Suprapubic skin (tissue), 4 donors: Measurements from ENCODE around the gene PNPLA3. TPM values are rescaled to one million over a fixed set of nuclear protein-coding genes. Genes with fewer than 3 reads are reported as not detected.

Source experiments
- DNase-seq, 2 donors: peaks; one replicate each; pipeline ENCODE4 v3.0.0-alpha.2; 2019; ENCODE audit warnings: low spot score in 2 of 2
- H3K27ac ChIP-seq: fragments of 200-600 bp; sonication (generic); one replicate; pipeline ENCODE4 v1.5.1; 2019
- H3K27me3 ChIP-seq: fragments of 200-600 bp; sonication (generic); one replicate; pipeline ENCODE4 v1.5.1; 2019
- H3K36me3 ChIP-seq: fragments of 200-600 bp; sonication (generic); one replicate; pipeline ENCODE4 v1.5.1; 2019
- H3K4me1 ChIP-seq: fragments of 200-600 bp; sonication (generic); one replicate; pipeline ENCODE4 v1.5.1; 2019
- H3K4me3 ChIP-seq: fragments of 200-600 bp; sonication (generic); one replicate; pipeline ENCODE4 v1.5.1; 2019; ENCODE audit warnings: mild to moderate bottlenecking
- H3K9me3 ChIP-seq: fragments of 200-600 bp; sonication (generic); one replicate; pipeline ENCODE4 v1.5.1; 2019
- EP300 ChIP-seq: sonication (generic); formaldehyde crosslinking; IDR thresholded peaks from one replicate; pipeline ENCODE4 v1.6.1; 2017; ENCODE audit warnings: antibody characterized with exemption
- POLR2A ChIP-seq, 2 donors: fragments of 450-650 bp; IDR thresholded peaks; one replicate each; pipeline ENCODE4 v1.6.1; 2017; ENCODE audit warnings: antibody characterized with exemption in 2 of 2, mild to moderate bottlenecking in 2 of 2, moderate library complexity in 2 of 2
- POLR2AphosphoS5 ChIP-seq, 3 donors: sonication (generic); formaldehyde crosslinking; IDR thresholded peaks; one replicate each; pipeline ENCODE4 v1.6.1; 2017; ENCODE audit warnings: antibody characterized with exemption in 3 of 3
- WGBS: methylation state at CpG from one replicate; pipeline ENCODE4 v1.1.5; 2018; 5-methylcytosine and 5-hydroxymethylcytosine counted together
- total RNA-seq, 4 donors: library from RNA; depleted of rRNA; stranded (reverse); fragments of >200 nt; gene quantifications; one replicate each; pipeline ENCODE4 v1.1.0, GENCODE V29; 2016
- TF ChIP-seq, protein P1 (sequence below), 2 donors: fragments of 200-600 bp in 1 of 2; fragments of 450-650 bp in 1 of 2; sonication (generic) in 1 of 2; IDR thresholded peaks; one replicate each; pipeline ENCODE4 v1.5.1; 2016 to 2019; ENCODE audit warnings: antibody characterized with exemption in 2 of 2, mild to moderate bottlenecking in 1 of 2, moderate library complexity in 1 of 2

Gene PNPLA3
- total RNA-seq, 4 donors from 2014 or later: 7.0 to 23.7 (median 11.6) TPM

GRCh38 chr22:43994006-43994405 is 70.4 kb downstream of the PNPLA3 start:
- H3K4me3 ChIP-seq: no peak overlapping the region
- 94% methylated on average over 9 of the region's 11 CpGs for WGBS
- DNase-seq: no peak
- H3K27ac ChIP-seq: no peak overlapping the region
- H3K4me1 ChIP-seq: peaks cover 4% of the 10 kb centered on the region
- TF ChIP-seq EP300 (no peak), POLR2AphosphoS5 (IDR thresholded peaks at IDR 0.05) (no peak), POLR2A (IDR thresholded peaks at IDR 0.05) (no peak)
- TF ChIP-seq, protein P1, sequence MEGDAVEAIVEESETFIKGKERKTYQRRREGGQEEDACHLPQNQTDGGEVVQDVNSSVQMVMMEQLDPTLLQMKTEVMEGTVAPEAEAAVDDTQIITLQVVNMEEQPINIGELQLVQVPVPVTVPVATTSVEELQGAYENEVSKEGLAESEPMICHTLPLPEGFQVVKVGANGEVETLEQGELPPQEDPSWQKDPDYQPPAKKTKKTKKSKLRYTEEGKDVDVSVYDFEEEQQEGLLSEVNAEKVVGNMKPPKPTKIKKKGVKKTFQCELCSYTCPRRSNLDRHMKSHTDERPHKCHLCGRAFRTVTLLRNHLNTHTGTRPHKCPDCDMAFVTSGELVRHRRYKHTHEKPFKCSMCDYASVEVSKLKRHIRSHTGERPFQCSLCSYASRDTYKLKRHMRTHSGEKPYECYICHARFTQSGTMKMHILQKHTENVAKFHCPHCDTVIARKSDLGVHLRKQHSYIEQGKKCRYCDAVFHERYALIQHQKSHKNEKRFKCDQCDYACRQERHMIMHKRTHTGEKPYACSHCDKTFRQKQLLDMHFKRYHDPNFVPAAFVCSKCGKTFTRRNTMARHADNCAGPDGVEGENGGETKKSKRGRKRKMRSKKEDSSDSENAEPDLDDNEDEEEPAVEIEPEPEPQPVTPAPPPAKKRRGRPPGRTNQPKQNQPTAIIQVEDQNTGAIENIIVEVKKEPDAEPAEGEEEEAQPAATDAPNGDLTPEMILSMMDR (IDR thresholded peaks at IDR 0.05): no peak
- H3K9me3 ChIP-seq: no peaks in the 10 kb centered on the region
- H3K27me3 ChIP-seq: no peaks in the 10 kb centered on the region
- peaks cover 75% of the 10 kb centered on the region for H3K36me3 ChIP-seq

- DNase-seq: no peak
- 80% methylated on average over 9 of the region's 9 CpGs for WGBS
- Histone ChIP-seq H3K36me3 (peaks cover 71% of the 10 kb centered on the region), H3K4me1 (peaks cover 4% of the 10 kb centered on the region), H3K27me3 (no peaks in the 10 kb centered on the region), H3K4me3 (no peak overlapping the region), H3K9me3 (no peaks in the 10 kb centered on the region), H3K27ac (no peak overlapping the region)
- TF ChIP-seq POLR2AphosphoS5 (IDR thresholded peaks at IDR 0.05) (no peak), POLR2A (IDR thresholded peaks at IDR 0.05) (no peak), EP300 (no peak)
- TF ChIP-seq, protein P1 (IDR thresholded peaks at IDR 0.05): no peak
Measured at GRCh38 chr22:43994416-43994815, 70.8 kb downstream of the PNPLA3 start.

- Histone ChIP-seq H3K9me3 (no peaks in the 10 kb centered on the region), H3K27ac (no peak overlapping the region), H3K36me3 (peaks cover 63% of the 10 kb centered on the region), H3K27me3 (no peaks in the 10 kb centered on the region), H3K4me3 (no peak overlapping the region), H3K4me1 (peaks cover 4% of the 10 kb centered on the region)
- TF ChIP-seq, protein P1 (IDR thresholded peaks at IDR 0.05): no peak
- TF ChIP-seq POLR2AphosphoS5 (IDR thresholded peaks at IDR 0.05) (no peak), POLR2A (IDR thresholded peaks at IDR 0.05) (no peak), EP300 (no peak)
- WGBS: 99% methylated on average over 5 of the region's 15 CpGs
- no peak for DNase-seq
Measured at GRCh38 chr22:43995057-43995685, 71.6 kb downstream of the PNPLA3 start.

GRCh38 chr22:43995798-43996169 is 72.2 kb downstream of the PNPLA3 start:
- TF ChIP-seq EP300 (no peak), POLR2AphosphoS5 (IDR thresholded peaks at IDR 0.05) (no peak), POLR2A (IDR thresholded peaks at IDR 0.05) (no peak)
- TF ChIP-seq, protein P1 (IDR thresholded peaks at IDR 0.05): no peak
- Histone ChIP-seq H3K36me3 (peaks cover 57% of the 10 kb centered on the region), H3K27ac (no peak overlapping the region), H3K4me1 (peaks cover 4% of the 10 kb centered on the region), H3K9me3 (no peaks in the 10 kb centered on the region), H3K27me3 (no peaks in the 10 kb centered on the region), H3K4me3 (peak overlapping the region; percentile 2)
- 74% methylated on average over 10 of the region's 10 CpGs for WGBS
- DNase-seq: no peak

DNA sequence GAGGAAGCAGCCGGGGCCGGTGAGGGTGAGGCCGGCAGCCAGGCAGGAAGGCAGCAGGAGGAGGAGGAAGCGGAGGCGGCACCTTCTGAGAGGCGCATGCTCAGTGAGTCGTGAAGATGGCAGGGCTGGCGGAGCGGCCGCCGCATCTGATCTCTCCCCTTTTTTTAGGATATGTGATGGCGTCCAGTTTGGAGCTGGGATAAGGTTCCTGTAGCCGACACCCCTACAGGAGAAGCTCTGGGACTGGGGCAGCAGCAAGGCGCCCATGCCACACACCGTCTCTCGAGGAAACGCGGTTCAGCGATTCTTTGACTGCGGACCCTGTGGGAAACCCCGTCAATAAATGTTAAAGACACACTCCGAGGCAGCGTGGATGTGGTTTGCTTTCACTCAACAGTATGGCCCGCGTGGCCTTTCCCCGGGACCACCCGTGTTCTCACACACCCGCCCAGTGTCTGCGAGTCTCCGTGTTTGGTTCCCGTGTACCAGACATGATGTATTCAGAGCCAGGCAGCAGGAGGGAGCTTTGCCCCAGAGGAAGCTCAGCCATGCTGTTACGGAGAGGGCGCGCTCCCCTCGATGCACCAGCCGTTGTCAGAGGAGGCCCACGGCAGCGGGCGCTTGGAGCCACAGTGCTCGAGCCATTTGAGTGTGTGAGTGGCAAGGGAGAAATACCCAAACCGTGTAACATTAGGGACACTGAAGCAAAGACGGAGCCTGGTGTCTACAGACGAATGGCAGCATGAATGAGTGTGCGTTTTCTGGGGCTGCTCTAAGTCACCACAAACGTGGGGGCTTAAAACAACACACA is 72.8 kb downstream of the PNPLA3 start:
- 83% methylated on average over 41 of the region's 45 CpGs for WGBS
- peaks cover 53% of the 10 kb centered on the region for H3K36me3 ChIP-seq

More for the DNA sequence above, 72.8 kb downstream of the PNPLA3 start:
- DNase-seq: peak in 1 of 2 donors; percentile 81
- no peaks in the 10 kb centered on the region for H3K9me3 ChIP-seq
- H3K4me3 ChIP-seq: peak overlapping the region; percentile 2
- H3K27ac ChIP-seq: no peak overlapping the region
- TF ChIP-seq POLR2AphosphoS5 (IDR thresholded peaks at IDR 0.05): no peak
- TF ChIP-seq POLR2A (IDR thresholded peaks at IDR 0.05): no peak
- TF ChIP-seq EP300: no peak
- no peaks in the 10 kb centered on the region for H3K27me3 ChIP-seq
- H3K4me1 ChIP-seq: peaks cover 4% of the 10 kb centered on the region
